ENCODE results near the gene STK38. TPM values are rescaled to one million over a fixed set of nuclear protein-coding genes. Genes with fewer than 3 reads are reported as not detected.

STK38 gene
- total and polyA plus RNA-seq, 2 of the 4 experiments (the other 2 are of a cell fraction): 10.6 to 19.7 TPM

- POLR2A ChIA-PET (ENCODE audit: unreplicated experiment): interaction anchor here (0.6 to 1.0 kb wide), 3 partner anchors 50 to 63 kb away, joined by 3 to 10 read pairs (median 3); no protein-coding TSS in a partner anchor
Observed at GRCh38 chr6:36545767-36546307, 1.4 kb downstream of the STK38 start.

More at GRCh38 chr6:36545767-36546307, 1.4 kb downstream of the STK38 start:
- H3K79me1 ChIP-seq (ENCODE audit: low read depth in 1 of 2, low read length in 2 of 2): peaks cover 2 to 58% of the 10 kb centered on the region in 2 experiments; a peak in 2 of 4 replicates
- no peak overlapping the region for H2AK5ac ChIP-seq (ENCODE audit: low read depth, low read length)
- H4K5ac ChIP-seq (ENCODE audit: low read depth, low read length): no peak overlapping the region
- peak overlapping the region; percentile 97 for H3K4me3 ChIP-seq (ENCODE audit: insufficient read depth, low read depth, low read length)
- H3K9me3 ChIP-seq (ENCODE audit: control insufficient read depth, insufficient read depth, low read length): no peaks in the 10 kb centered on the region
- H3K56ac ChIP-seq (ENCODE audit: extremely low read depth, insufficient read depth, low read length): peak overlapping the region; percentile 40; the same call in 1 of the 2 replicates
- CTCF ChIA-PET: interaction anchor here (1.2 kb wide), 1 partner anchor 33 kb away, joined by 3 read pairs; no protein-coding TSS in a partner anchor
- BruUV-seq (replicated peaks): no TSS peak
- no peak overlapping the region for H2BK20ac ChIP-seq (ENCODE audit: low read depth, low read length)
- peak overlapping the region in 1 of 2 experiments; percentile 38; a peak in 1 of 4 replicates for H4K8ac ChIP-seq (ENCODE audit: low read depth in 2 of 2, low read length in 2 of 2)
- no peak overlapping the region for H2AFZ ChIP-seq (replicated peaks; ENCODE audit: low read length, poor library complexity)
- H3K27me3 ChIP-seq (ENCODE audit: control insufficient read depth, insufficient read depth, low read length): no peaks in the 10 kb centered on the region
- WGBS, 2 experiments (ENCODE audit: extremely low coverage in 2 of 2, insufficient read length in 1 of 2): 40% methylated on average over 2 of the region's 3 CpGs; no CpG with 5 or more reads in 1 of the 2 experiments
- TF ChIP-seq CEBPB (IDR thresholded peaks at IDR 0.05; ENCODE audit: low read depth, low read length) (0 out of 2 replicates have a peak, but pooled peaks have one; percentile 38), USF2 (IDR thresholded peaks at IDR 0.05; ENCODE audit: low read depth, low read length) (no peak)
- no peak overlapping the region for H4K91ac ChIP-seq (ENCODE audit: insufficient read depth, low read depth, low read length)
- H2BK5ac ChIP-seq (ENCODE audit: low read depth, low read length, poor library complexity, severe bottlenecking): peak overlapping the region; percentile 94
- dilution Hi-C loops (cut with HindIII; ENCODE audit: low sequenced_read_pairs, unreplicated experiment) (no loop called here), intact Hi-C loops (cut with micrococcal nuclease) (loop anchor here (1.0 kb wide), 1 partner anchor 50 kb away; no protein-coding TSS in a partner anchor), in situ Hi-C loops (cut with MboI; ENCODE audit: low sequenced_read_pairs) (loop anchor here (5.0 kb wide), 1 partner anchor 46 kb away; the partner anchor contains the start of gene SRSF3)
- peaks cover 24% of the 10 kb centered on the region; the same call in 1 of the 2 replicates for H4K20me1 ChIP-seq (ENCODE audit: insufficient read depth, low read length)
- peak overlapping the region; percentile 98 for H3K9ac ChIP-seq (ENCODE audit: low read depth, low read length)
- H3K4me1 ChIP-seq (ENCODE audit: control insufficient read depth, insufficient read depth, low read length): peaks cover 6% of the 10 kb centered on the region; the same call in 1 of the 2 replicates
- no peaks in the 10 kb centered on the region for H3K9me1 ChIP-seq (ENCODE audit: insufficient read depth, low read length)
- peak overlapping the region; percentile 98 for H3K23ac ChIP-seq (ENCODE audit: low read depth, low read length)
- H2BK15ac ChIP-seq (ENCODE audit: low read depth, low read length): no peak overlapping the region
- H3K18ac ChIP-seq (ENCODE audit: low read depth, low read length): no peak overlapping the region
- peak overlapping the region; percentile 59; the same call in 1 of the 2 replicates for H2BK120ac ChIP-seq (ENCODE audit: low read depth, low read length)
- 0 out of 2 replicates have a peak, but pooled peaks cover 1% of the 10 kb centered on the region for H3K36me3 ChIP-seq (ENCODE audit: control insufficient read depth, insufficient read depth, low read length)
- DNase-seq (no peak), ATAC-seq (ENCODE audit: low read depth) (no peak)
- peak overlapping the region; percentile 98 for H3K27ac ChIP-seq (ENCODE audit: insufficient read depth, low read length)
- peak overlapping the region; percentile 95 for H3K4ac ChIP-seq (ENCODE audit: low read depth, low read length)
- peak overlapping the region; percentile 99 for H3K4me2 ChIP-seq (ENCODE audit: low read depth, low read length)
- H2AK9ac ChIP-seq (replicated peaks; ENCODE audit: low read depth, low read length, poor library complexity): peak overlapping the region; percentile 97
- H3K14ac ChIP-seq (replicated peaks; ENCODE audit: low read depth, low read length): peak overlapping the region; percentile 99
